NT2/D1 (cell line): Measurements from ENCODE around the gene WDR59.

Experiments used
- SUZ12 ChIP-seq: IDR thresholded peaks from 2 replicates; pipeline ENCODE4 v1.6.1; 2011; ENCODE audit not compliant: insufficient read length, insufficient read depth; ENCODE audit errors: extremely low read depth
- YY1 ChIP-seq: IDR thresholded peaks from 2 replicates; pipeline ENCODE4 v1.6.1; 2011; ENCODE audit not compliant: insufficient read length, insufficient read depth
- ZNF274 ChIP-seq: IDR thresholded peaks from 2 replicates; pipeline ENCODE4 v1.6.1; 2011; ENCODE audit warnings: mild to moderate bottlenecking, low read depth, low read length

DNA sequence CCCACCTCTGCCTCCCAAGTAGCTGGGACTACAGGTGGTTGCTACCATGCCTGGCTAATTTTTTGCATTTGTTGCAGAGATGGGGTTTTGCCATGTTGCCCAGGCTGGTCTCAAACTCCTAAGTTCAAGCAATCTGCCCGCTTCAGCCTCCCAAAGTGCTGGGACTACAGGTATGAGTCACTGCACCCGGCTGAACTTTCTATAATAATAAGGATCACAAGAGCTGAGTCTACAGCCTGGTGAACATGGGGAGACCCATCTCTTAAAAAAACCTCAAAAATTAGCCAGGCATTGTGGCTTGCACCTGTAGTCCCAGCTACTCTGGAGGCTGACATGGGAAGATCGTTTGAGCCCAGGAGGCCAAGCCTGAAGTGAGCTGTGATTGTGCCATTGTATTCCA is 53.5 kb downstream of the WDR59 start:
- TF ChIP-seq ZNF274: no peak
- TF ChIP-seq YY1: no peak
- TF ChIP-seq SUZ12: no peak
